GM23338 (cell line): ENCODE results near the gene TPO. TPM values are rescaled to one million over a fixed set of nuclear protein-coding genes. Genes with fewer than 3 reads are reported as not detected.

Experiments
- ATAC-seq: fragments of 200-7000 bp; cut with Tn5 transposase; 3 replicates; pipeline ENCODE4 v1.9.1; 2020
- DNase-seq: peaks from one replicate; pipeline ENCODE4 v3.0.0-alpha.2; 2015; ENCODE audit warnings: low spot score
- H2AFZ ChIP-seq: fragments of 200-600 bp; sonication (generic); 2 replicates; pipeline ENCODE4 v1.8.0; 2016; ENCODE audit warnings: antibody characterized with exemption, mild to moderate bottlenecking, moderate library complexity
- H3F3A ChIP-seq: fragments of 200-600 bp; sonication (generic); replicated peaks from 2 replicates; pipeline ENCODE4 v1.8.0; 2017; ENCODE audit warnings: antibody characterized with exemption, mixed run types, low read depth
- H3K27ac ChIP-seq: fragments of 200-600 bp; sonication (generic); 2 replicates; pipeline ENCODE4 v1.6.1; 2016; ENCODE audit warnings: low read depth
- H3K27me3 ChIP-seq: fragments of 200-600 bp; sonication (generic); 2 replicates; pipeline ENCODE4 v1.8.0; 2016; ENCODE audit warnings: mild to moderate bottlenecking, mixed run types, moderate library complexity; ENCODE audit not compliant: insufficient read depth
- H3K36me3 ChIP-seq: fragments of 200-600 bp; sonication (generic); 2 replicates; pipeline ENCODE4 v1.8.0; 2016; ENCODE audit warnings: mild to moderate bottlenecking; ENCODE audit not compliant: insufficient read depth
- H3K4me1 ChIP-seq: fragments of 200-600 bp; sonication (generic); 2 replicates; pipeline ENCODE4 v1.8.0; 2016; ENCODE audit warnings: mild to moderate bottlenecking, moderate library complexity; ENCODE audit not compliant: insufficient read depth
- H3K4me2 ChIP-seq: fragments of 200-600 bp; sonication (generic); 2 replicates; pipeline ENCODE4 v1.7.1; 2017; ENCODE audit warnings: mixed run types
- H3K4me3 ChIP-seq: fragments of 200-600 bp; sonication (generic); 2 replicates; pipeline ENCODE4 v1.6.1; 2016; ENCODE audit warnings: mixed run types
- H3K79me2 ChIP-seq: fragments of 200-600 bp; sonication (generic); replicated peaks from 2 replicates; pipeline ENCODE4 v1.8.0; 2017; ENCODE audit warnings: mild to moderate bottlenecking; ENCODE audit not compliant: insufficient read depth
- H3K9me2 ChIP-seq: fragments of 200-600 bp; sonication (generic); 2 replicates; pipeline ENCODE4 v1.8.0; 2017; ENCODE audit not compliant: insufficient read depth
- H4K20me1 ChIP-seq: fragments of 200-600 bp; sonication (generic); replicated peaks from 2 replicates; pipeline ENCODE4 v1.8.0; 2017; ENCODE audit warnings: mild to moderate bottlenecking; ENCODE audit not compliant: insufficient read depth
- H3K27ac Mint-ChIP-seq: 2 replicates; pipeline ENCODE4 v1.8.0; 2020; ENCODE audit warnings: inconsistent platforms, mild to moderate bottlenecking, moderate library complexity, mixed read lengths
- H3K27me3 Mint-ChIP-seq: 3 replicates; pipeline ENCODE4 v1.8.0; 2022; ENCODE audit warnings: low read depth, mild to moderate bottlenecking, moderate library complexity, mixed read lengths, inconsistent platforms; ENCODE audit not compliant: insufficient read depth, poor library complexity
- H3K36me3 Mint-ChIP-seq: 3 replicates; pipeline ENCODE4 v1.8.0; 2021; ENCODE audit warnings: low read depth, mild to moderate bottlenecking, inconsistent platforms, moderate library complexity, mixed read lengths
- H3K4me1 Mint-ChIP-seq: 3 replicates; pipeline ENCODE4 v1.8.0; 2020; ENCODE audit warnings: mild to moderate bottlenecking, inconsistent platforms, mixed read lengths
- H3K4me3 Mint-ChIP-seq: 3 replicates; pipeline ENCODE4 v1.8.0; 2021; ENCODE audit warnings: moderate library complexity, mild to moderate bottlenecking, inconsistent platforms, mixed read lengths
- H3K9me3 Mint-ChIP-seq: 3 replicates; pipeline ENCODE4 v1.8.0; 2020; ENCODE audit warnings: moderate library complexity, mild to moderate bottlenecking, inconsistent platforms, mixed read lengths
- CTCF ChIP-seq, 2 experiments: fragments of 200-600 bp in 1 of 2; sonication (generic) in 1 of 2; conservative IDR thresholded peaks; 2 replicates each; pipeline versions ENCODE4 v1.5.1 to v1.6.1; 2016 to 2017; ENCODE audit warnings: antibody characterized with exemption in 2 of 2, low read depth in 2 of 2, mild to moderate bottlenecking in 2 of 2, moderate library complexity in 1 of 2
- EZH2phosphoT487 ChIP-seq: fragments of 200-600 bp; sonication (generic); IDR thresholded peaks from one replicate; pipeline ENCODE4 v1.8.1; 2018; ENCODE audit warnings: antibody characterized with exemption; ENCODE audit not compliant: unreplicated experiment
- JUNB ChIP-seq: IDR thresholded peaks from one replicate; pipeline ENCODE4 v1.6.1; 2016; ENCODE audit warnings: antibody characterized with exemption; ENCODE audit not compliant: unreplicated experiment
- POLR2AphosphoS5 ChIP-seq: IDR thresholded peaks from 2 replicates; pipeline ENCODE4 v1.6.1; 2016; ENCODE audit warnings: antibody characterized with exemption, low read depth
- ZNF331 ChIP-seq: fragments of 250-450 bp; sonication (Bioruptor Pico); IDR thresholded peaks from 2 replicates; pipeline ENCODE4 v1.5.0; 2020; ENCODE audit warnings: low read depth, mild to moderate bottlenecking, moderate library complexity
- ZNF462 ChIP-seq: fragments of 250-450 bp; sonication (Bioruptor Pico); IDR thresholded peaks from 2 replicates; pipeline ENCODE4 v1.5.0; 2020; ENCODE audit warnings: mild to moderate bottlenecking, moderate library complexity
- polyA plus RNA-seq: library from polyadenylated mRNA; unstranded; fragments of >200 nt; fragmentation: Nextera tagmentation; extraction: Ambion mirVana; gene quantifications from 2 replicates; pipeline ENCODE4 v1.2.1, GENCODE V29; 2016
- total RNA-seq: library from RNA; depleted of rRNA; stranded (reverse); fragments of >200 nt; shearing (Covaris generic); gene quantifications from 2 replicates; pipeline ENCODE4 v1.2.3, GENCODE V29; 2014

Gene TPO
- total and polyA plus RNA-seq, 2 experiments from 2014 or later: 0.74 TPM; not detected in 1

DNA sequence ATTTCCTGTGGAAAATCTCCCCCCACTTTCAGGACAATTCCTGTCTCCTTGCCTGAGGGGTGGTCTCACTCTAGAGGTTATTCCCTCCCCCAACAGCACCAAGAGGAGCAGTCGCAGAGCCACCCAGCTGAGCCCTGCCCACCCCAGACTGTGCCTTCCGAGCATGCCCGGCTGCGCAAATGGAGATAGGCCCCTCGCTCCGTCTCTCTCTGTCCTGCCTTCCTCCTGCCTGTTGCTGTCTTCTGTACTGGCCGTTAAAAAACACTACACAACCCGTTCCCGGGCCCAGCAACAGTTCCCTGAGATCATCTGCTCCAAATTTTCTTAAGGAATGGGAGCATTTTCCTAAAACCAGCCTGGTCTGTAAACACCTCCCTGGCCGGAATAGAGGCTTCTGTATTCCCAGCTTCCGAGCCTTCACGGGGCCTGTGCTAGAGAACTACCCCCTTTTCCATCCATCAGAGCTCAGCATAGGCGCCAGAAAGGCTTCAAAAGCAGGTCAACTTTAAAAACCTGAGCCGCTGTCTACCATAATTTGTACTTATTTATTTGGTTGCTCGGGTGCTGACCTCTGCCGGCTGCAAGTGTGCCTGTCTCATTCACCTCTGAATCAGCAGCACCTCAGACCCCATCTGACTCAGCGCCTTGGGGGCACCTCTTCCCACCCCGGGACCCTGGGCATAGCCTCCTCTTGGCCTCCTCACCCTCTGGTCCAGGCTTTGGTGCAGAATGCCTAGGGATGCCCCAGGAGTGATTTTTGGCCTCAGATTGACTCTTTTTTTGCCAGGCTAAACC lies 171.6 kb downstream of the TPO start:
- DNase-seq (no peak), ATAC-seq (no peak)
- Histone ChIP-seq H4K20me1 (no peaks in the 10 kb centered on the region), H3K27ac (no peak overlapping the region), H3K4me2 (no peak overlapping the region), H3K36me3 (no peaks in the 10 kb centered on the region), H3K27me3 (no peaks in the 10 kb centered on the region), H3K4me3 (no peak overlapping the region), H3F3A (no peaks in the 10 kb centered on the region), H3K79me2 (no peaks in the 10 kb centered on the region), H3K9me2 (no peaks in the 10 kb centered on the region), H3K4me1 (no peaks in the 10 kb centered on the region), H2AFZ (no peak overlapping the region)
- Mint-ChIP-seq H3K27ac (no peak overlapping the region), H3K36me3 (peaks cover 4% of the 10 kb centered on the region; the same call in 2 of the 3 replicates), H3K4me3 (no peak overlapping the region), H3K4me1 (peaks cover 13% of the 10 kb centered on the region), H3K27me3 (peaks cover 5% of the 10 kb centered on the region), H3K9me3 (no peaks in the 10 kb centered on the region; the same call in 2 of the 3 replicates)
- TF ChIP-seq CTCF (conservative IDR thresholded peaks at IDR 0.05; ENCODE audit: low read depth in 2 of 2) (no peak), EZH2phosphoT487 (no peak), POLR2AphosphoS5 (no peak), ZNF462 (CRISPR knock-in tag) (no peak), JUNB (no peak), ZNF331 (CRISPR knock-in tag) (peak; percentile 62)
